GM10266 (cell line): ENCODE measurements around the gene SDC3.

Experiments used
- DNase-seq: peaks from one replicate; pipeline ENCODE4 v3.0.0; 2012; ENCODE audit errors: extremely low spot score
- TF ChIP-seq, protein P1 (sequence below): IDR thresholded peaks from 2 replicates; pipeline ENCODE4 v1.5.1; 2012; ENCODE audit warnings: mild to moderate bottlenecking, low read depth; ENCODE audit not compliant: control insufficient read depth, insufficient read depth; ENCODE audit errors: missing control alignments

SDC3 gene

GRCh38 chr1:30880678-30881318, 27.8 kb downstream of the SDC3 start:
- TF ChIP-seq, protein P1, sequence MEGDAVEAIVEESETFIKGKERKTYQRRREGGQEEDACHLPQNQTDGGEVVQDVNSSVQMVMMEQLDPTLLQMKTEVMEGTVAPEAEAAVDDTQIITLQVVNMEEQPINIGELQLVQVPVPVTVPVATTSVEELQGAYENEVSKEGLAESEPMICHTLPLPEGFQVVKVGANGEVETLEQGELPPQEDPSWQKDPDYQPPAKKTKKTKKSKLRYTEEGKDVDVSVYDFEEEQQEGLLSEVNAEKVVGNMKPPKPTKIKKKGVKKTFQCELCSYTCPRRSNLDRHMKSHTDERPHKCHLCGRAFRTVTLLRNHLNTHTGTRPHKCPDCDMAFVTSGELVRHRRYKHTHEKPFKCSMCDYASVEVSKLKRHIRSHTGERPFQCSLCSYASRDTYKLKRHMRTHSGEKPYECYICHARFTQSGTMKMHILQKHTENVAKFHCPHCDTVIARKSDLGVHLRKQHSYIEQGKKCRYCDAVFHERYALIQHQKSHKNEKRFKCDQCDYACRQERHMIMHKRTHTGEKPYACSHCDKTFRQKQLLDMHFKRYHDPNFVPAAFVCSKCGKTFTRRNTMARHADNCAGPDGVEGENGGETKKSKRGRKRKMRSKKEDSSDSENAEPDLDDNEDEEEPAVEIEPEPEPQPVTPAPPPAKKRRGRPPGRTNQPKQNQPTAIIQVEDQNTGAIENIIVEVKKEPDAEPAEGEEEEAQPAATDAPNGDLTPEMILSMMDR = no peak
- DNase-seq = no peak

DNA sequence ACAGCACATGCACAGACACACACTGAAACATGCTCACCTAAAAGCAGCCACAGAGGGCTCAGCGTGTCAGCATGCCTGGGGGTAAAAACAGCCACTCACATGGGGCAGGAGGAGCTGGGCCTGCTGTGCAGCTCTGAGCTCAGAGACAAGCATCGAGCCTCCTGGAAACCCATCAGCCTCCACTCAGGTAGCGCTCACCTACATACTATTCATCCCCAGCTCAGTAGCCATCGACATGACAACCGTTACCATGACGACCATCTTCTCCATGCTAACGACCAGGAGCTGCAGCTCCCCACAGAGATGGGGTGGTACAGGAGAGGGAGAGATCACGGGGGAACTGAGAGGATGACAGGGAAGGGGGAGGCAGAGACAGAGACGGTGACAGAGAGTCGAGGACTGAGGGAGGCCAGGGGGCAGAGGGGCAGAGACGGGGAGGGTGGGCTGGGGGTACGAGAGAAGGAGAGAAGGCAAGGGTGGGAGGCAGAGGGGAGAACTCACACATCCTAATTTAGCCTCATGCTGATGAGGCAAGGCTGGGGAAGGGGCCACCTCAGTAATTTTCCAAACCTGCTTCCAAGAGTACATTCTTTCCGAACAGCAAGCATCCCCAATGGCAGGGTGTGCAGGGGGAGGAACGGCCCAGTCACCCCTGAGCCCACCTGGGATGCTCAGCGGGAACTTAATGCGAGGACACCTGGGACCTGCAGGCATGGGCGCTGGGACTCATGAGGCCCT, 28.4 kb downstream of the SDC3 start:
- TF ChIP-seq, protein P1 = no peak
- DNase-seq = no peak

- no peak for DNase-seq
Observed at GRCh38 chr1:30879126-30879786, 29.3 kb downstream of the SDC3 start.

DNA sequence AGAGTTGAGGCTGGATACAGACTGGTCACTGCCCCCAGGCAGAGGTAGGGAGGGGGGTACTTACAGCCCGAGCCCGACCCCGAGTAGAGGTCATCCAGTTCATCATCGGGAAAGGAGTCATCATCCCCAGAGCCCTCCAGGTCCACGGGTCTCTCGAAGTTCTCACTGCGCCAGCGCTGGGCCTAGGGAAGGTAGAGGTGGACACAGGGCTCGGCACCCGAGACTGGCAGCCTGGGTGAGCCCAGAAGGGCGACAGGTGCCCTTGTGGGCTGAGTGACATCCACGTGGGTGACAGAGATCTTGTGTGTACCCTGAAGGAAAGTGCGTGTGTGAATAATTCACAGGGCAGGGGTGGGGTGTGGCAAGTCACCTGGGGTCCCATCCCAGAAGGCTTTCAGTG, 30.0 kb downstream of the SDC3 start:
- TF ChIP-seq, protein P1 = no peak
- no peak for DNase-seq

More at GRCh38 chr1:30879126-30879786, 29.3 kb downstream of the SDC3 start:
- TF ChIP-seq, protein P1 = no peak

DNA sequence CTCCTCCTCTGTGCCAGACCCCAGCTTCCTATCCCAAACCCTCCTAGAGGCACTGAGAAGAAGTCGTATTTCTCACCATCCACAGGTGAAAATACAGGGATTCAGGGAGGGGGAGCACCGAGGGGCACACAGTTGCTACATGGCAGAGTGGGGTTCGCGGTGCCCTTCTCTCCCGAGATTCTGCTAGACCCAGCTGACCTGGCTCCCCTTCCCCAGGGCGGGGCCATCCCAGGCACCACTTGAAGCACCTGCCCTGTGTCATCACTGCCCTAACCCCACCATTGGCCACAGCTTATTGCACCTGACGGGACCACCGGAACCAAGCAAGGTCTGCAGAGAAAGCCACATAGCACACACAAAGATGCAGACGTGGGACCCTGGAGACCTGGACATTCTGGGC, 30.5 kb downstream of the SDC3 start:
- TF ChIP-seq, protein P1 = no peak
- DNase-seq = no peak

- DNase-seq = no peak
- TF ChIP-seq, protein P1 = no peak
Observed at GRCh38 chr1:30877205-30877912, 31.2 kb downstream of the SDC3 start.
